ENCODE results near the gene KDM4C. TPM values are rescaled to one million over a fixed set of nuclear protein-coding genes. Genes with fewer than 3 reads are reported as not detected.

Gene KDM4C
- total RNA-seq, 4 donors from 2014 or later: 52.1 to 83.6 (median 65.5) TPM

GRCh38 chr9:6829536-6829935 lies 71.8 kb downstream of the KDM4C start:
- no peak for TF ChIP-seq POLR2A (IDR thresholded peaks at IDR 0.05)
- TF ChIP-seq, protein P1, sequence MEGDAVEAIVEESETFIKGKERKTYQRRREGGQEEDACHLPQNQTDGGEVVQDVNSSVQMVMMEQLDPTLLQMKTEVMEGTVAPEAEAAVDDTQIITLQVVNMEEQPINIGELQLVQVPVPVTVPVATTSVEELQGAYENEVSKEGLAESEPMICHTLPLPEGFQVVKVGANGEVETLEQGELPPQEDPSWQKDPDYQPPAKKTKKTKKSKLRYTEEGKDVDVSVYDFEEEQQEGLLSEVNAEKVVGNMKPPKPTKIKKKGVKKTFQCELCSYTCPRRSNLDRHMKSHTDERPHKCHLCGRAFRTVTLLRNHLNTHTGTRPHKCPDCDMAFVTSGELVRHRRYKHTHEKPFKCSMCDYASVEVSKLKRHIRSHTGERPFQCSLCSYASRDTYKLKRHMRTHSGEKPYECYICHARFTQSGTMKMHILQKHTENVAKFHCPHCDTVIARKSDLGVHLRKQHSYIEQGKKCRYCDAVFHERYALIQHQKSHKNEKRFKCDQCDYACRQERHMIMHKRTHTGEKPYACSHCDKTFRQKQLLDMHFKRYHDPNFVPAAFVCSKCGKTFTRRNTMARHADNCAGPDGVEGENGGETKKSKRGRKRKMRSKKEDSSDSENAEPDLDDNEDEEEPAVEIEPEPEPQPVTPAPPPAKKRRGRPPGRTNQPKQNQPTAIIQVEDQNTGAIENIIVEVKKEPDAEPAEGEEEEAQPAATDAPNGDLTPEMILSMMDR (IDR thresholded peaks at IDR 0.05): no peak
- intact Hi-C loops (cut with DNase I): no loop called here
- Histone ChIP-seq H3K27me3 (no peaks in the 10 kb centered on the region), H3K36me3 (peaks cover 0 to 2% of the 10 kb centered on the region in 2 donors), H3K4me3 (replicated peaks in 1 of 3) (no peak overlapping the region), H3K27ac (no peak overlapping the region), H3K9me3 (no peaks in the 10 kb centered on the region), H3K4me1 (no peaks in the 10 kb centered on the region)
- no peak for DNase-seq

DNA sequence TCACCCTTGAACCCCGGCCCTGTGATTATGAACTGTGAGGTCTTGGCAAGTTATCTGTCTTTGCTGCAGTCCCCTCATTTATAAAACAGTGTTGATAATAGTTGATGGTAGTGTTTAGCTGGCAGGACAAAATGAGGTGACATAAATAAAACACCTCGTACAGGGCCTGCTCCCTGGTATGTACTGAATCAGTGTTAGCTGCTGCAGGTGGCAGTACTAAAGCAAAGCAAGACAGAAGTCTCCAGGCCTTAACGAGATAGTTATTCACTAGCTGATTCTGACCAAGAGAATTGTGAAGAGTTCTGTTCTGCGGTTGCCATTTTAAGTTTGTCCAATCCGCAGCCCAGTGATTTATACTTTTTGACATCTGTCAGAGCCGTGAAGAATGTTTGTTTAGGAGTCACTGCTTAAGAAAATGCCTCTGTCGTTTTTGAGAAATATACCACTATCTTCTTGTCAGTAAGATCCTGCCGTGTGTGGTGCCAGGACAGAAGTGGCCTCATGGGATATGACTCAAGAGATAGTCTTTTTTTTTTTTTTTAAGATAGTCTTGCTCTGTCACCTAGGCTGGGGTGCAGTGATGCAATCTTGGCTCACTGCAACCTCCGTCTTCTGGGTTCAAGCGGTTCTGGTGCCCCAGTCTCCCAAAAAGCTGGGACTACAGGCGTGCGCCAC lies 75.9 kb downstream of the KDM4C start:
- Histone ChIP-seq H3K27me3 (no peaks in the 10 kb centered on the region), H3K36me3 (peaks cover 0 to 10% of the 10 kb centered on the region in 2 donors), H3K4me1 (no peaks in the 10 kb centered on the region), H3K27ac (no peak overlapping the region), H3K9me3 (no peaks in the 10 kb centered on the region), H3K4me3 (replicated peaks in 1 of 3) (no peak overlapping the region)
- intact Hi-C loops (cut with DNase I): no loop called here
- WGBS, 2 donors: 80 to 81% methylated on average over 12 of the region's 12 CpGs
- DNase-seq: no peak
- TF ChIP-seq, protein P1 (IDR thresholded peaks at IDR 0.05): no peak
- TF ChIP-seq POLR2A (IDR thresholded peaks at IDR 0.05): no peak

- H3K27ac ChIP-seq: no peak overlapping the region
- no peak for DNase-seq
These were observed 76.5 kb downstream of the KDM4C start for GRCh38 chr9:6834306-6834705.

DNA sequence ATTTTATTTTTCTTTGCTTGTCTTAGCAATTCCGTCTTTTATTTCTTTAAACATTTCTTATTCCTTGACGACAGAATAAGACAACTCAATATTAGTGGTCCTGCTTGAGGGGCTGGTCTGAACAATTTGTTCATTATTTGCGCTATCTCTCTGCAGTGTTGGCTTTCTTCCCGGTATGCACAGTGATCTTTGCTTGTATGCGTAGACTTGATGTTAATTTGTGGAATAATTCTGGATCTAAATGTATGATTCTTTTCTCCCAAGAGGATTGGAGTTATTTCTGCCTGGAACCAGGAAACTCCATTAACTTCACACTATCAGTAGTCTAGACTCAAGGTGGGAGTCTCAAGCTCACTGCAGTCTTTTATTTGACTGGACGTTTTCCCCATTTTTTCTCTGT lies 80.4 kb downstream of the KDM4C start:
- Histone ChIP-seq H3K36me3 (peaks cover 0 to 10% of the 10 kb centered on the region in 2 donors), H3K4me1 (no peaks in the 10 kb centered on the region), H3K27ac (no peak overlapping the region), H3K27me3 (no peaks in the 10 kb centered on the region), H3K9me3 (no peaks in the 10 kb centered on the region), H3K4me3 (replicated peaks in 1 of 3) (no peak overlapping the region)
- DNase-seq: no peak
- WGBS, 2 donors: 64 to 65% methylated on average over 6 of the region's 6 CpGs
- TF ChIP-seq, protein P1 (IDR thresholded peaks at IDR 0.05): no peak
- no peak for TF ChIP-seq POLR2A (IDR thresholded peaks at IDR 0.05)
- intact Hi-C loops (cut with DNase I): no loop called here

More at GRCh38 chr9:6834306-6834705, 76.5 kb downstream of the KDM4C start:
- H3K4me1 ChIP-seq: no peaks in the 10 kb centered on the region
- no peaks in the 10 kb centered on the region for H3K27me3 ChIP-seq
- TF ChIP-seq, protein P1 (IDR thresholded peaks at IDR 0.05): no peak
- no peak for TF ChIP-seq POLR2A (IDR thresholded peaks at IDR 0.05)
- intact Hi-C loops (cut with DNase I): no loop called here
- no peaks in the 10 kb centered on the region for H3K9me3 ChIP-seq
- WGBS, 2 donors: 98 to 99% methylated on average over 20 of the region's 20 CpGs
- peaks cover 0 to 10% of the 10 kb centered on the region in 2 donors for H3K36me3 ChIP-seq
- H3K4me3 ChIP-seq (replicated peaks in 1 of 3): no peak overlapping the region

DNA sequence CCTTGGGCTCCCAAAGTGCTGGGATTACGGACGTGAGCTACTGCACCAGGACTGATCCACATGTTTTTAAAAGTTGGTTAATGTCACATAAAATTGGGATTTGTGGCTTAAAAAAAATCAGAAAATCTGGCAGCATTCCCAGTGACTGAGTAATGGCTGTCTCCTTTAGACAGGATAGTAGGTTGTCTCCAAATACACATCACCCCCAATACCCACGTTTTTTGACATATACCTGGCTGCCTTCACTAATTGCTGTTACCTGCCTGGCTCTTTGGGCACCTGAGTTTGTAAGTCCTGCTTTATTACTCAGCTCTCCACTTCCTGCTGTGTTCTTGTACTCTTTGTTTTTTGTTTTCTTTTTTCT lies 84.8 kb downstream of the KDM4C start:
- Histone ChIP-seq H3K4me1 (no peaks in the 10 kb centered on the region), H3K36me3 (no peaks in the 10 kb centered on the region), H3K27ac (no peak overlapping the region), H3K4me3 (replicated peaks in 1 of 3) (no peak overlapping the region), H3K27me3 (no peaks in the 10 kb centered on the region), H3K9me3 (no peaks in the 10 kb centered on the region)
- TF ChIP-seq, protein P1 (IDR thresholded peaks at IDR 0.05): no peak
- TF ChIP-seq POLR2A (IDR thresholded peaks at IDR 0.05): no peak
- intact Hi-C loops (cut with DNase I): no loop called here
- no peak for DNase-seq
- 77 to 80% methylated on average over 3 of the region's 3 CpGs for WGBS, 2 donors

Measured in thyroid gland (tissue), 4 donors.